HEK293 (cell line): Measurements from ENCODE around the gene CRYAB.

Experiments used
- CTCF ChIA-PET: fragments of 350-600 bp; formaldehyde crosslinking; extraction: SDS; loops from one replicate; lab custom pipeline; 2021; ENCODE audit warnings: antibody characterized with exemption; lab: Yijun Ruan, JAX
- POLR2A ChIA-PET: fragments of 300-600 bp; formaldehyde crosslinking; extraction: SDS; loops from one replicate; lab custom pipeline; 2020; ENCODE audit warnings: antibody characterized with exemption, inconsistent platforms; lab: Yijun Ruan, JAX
- H3K27ac ChIP-seq: fragments of 200-500 bp; sonication (Bioruptor generic); 2 replicates; pipeline ENCODE4 v1.5.1; 2014; ENCODE audit warnings: low read depth, low read length, control low read depth, inconsistent platforms; ENCODE audit errors: extremely low read depth
- H3K36me3 ChIP-seq, 2 experiments: fragments of 200-500 bp in 1 of 2; sonication (Bioruptor generic) in 1 of 2; 1 replicate in 1 of 2; 2 replicates in 1 of 2; pipeline ENCODE4 v1.5.1; 2014 to 2017; ENCODE audit warnings: inconsistent platforms in 2 of 2, low read length in 2 of 2; ENCODE audit not compliant: control insufficient read depth in 2 of 2, insufficient read depth in 1 of 2
- H3K4me1 ChIP-seq: fragments of 200-500 bp; sonication (Bioruptor generic); 2 replicates; pipeline ENCODE4 v1.5.1; 2014; ENCODE audit warnings: mild to moderate bottlenecking, low read length, inconsistent platforms; ENCODE audit not compliant: control insufficient read depth, insufficient read depth
- H3K4me3 ChIP-seq: 2 replicates; pipeline ENCODE4 v1.5.1; 2011; ENCODE audit warnings: low read depth, mild to moderate bottlenecking, control low read depth, low read length, moderate library complexity
- H3K9me3 ChIP-seq: fragments of 200-500 bp; sonication (Bioruptor generic); 2 replicates; pipeline ENCODE4 v1.5.1; 2014; ENCODE audit warnings: low read depth, low read length, inconsistent platforms; ENCODE audit not compliant: control insufficient read depth, insufficient read depth
- GLIS2 ChIP-seq: fragments of 450-650 bp; formaldehyde crosslinking; IDR thresholded peaks from 2 replicates; pipeline ENCODE4 v1.5.1; 2016; ENCODE audit warnings: missing biosample characterization, missing genetic modification characterization
- OSR2 ChIP-seq: fragments of 450-650 bp; formaldehyde crosslinking; IDR thresholded peaks from 2 replicates; pipeline ENCODE4 v1.5.1; 2016; ENCODE audit warnings: missing biosample characterization, missing genetic modification characterization
- SCRT2 ChIP-seq: fragments of 450-650 bp; formaldehyde crosslinking; IDR thresholded peaks from 2 replicates; pipeline ENCODE4 v1.5.1; 2016; ENCODE audit warnings: missing biosample characterization, missing genetic modification characterization
- SP2 ChIP-seq: fragments of 450-650 bp; formaldehyde crosslinking; IDR thresholded peaks from 2 replicates; pipeline ENCODE4 v1.5.1; 2016; ENCODE audit warnings: missing biosample characterization, missing genetic modification characterization
- ZEB2 ChIP-seq: fragments of 450-650 bp; formaldehyde crosslinking; IDR thresholded peaks from 2 replicates; pipeline ENCODE4 v1.5.1; 2016; ENCODE audit warnings: missing biosample characterization, missing genetic modification characterization
- ZFP37 ChIP-seq: fragments of 450-650 bp; formaldehyde crosslinking; IDR thresholded peaks from 2 replicates; pipeline ENCODE4 v1.5.1; 2016; ENCODE audit warnings: missing biosample characterization, missing genetic modification characterization
- ZNF292 ChIP-seq: fragments of 450-650 bp; formaldehyde crosslinking; IDR thresholded peaks from 2 replicates; pipeline ENCODE4 v1.5.1; 2016; ENCODE audit warnings: low read depth, missing biosample characterization, missing genetic modification characterization, borderline replicate concordance
- ZNF335 ChIP-seq: fragments of 450-650 bp; formaldehyde crosslinking; conservative IDR thresholded peaks from 2 replicates; pipeline ENCODE4 v1.5.1; 2016; ENCODE audit warnings: missing biosample characterization, missing genetic modification characterization
- ZNF701 ChIP-seq: fragments of 450-650 bp; formaldehyde crosslinking; IDR thresholded peaks from 2 replicates; pipeline ENCODE4 v1.5.1; 2016; ENCODE audit warnings: missing biosample characterization, missing genetic modification characterization
- TF ChIP-seq, protein P1 (sequence below): fragments of 450-650 bp; formaldehyde crosslinking; conservative IDR thresholded peaks from 2 replicates; pipeline ENCODE4 v1.5.1; 2016; ENCODE audit warnings: low read depth, missing biosample characterization, missing genetic modification characterization
- TF ChIP-seq, protein P2 (sequence below): fragments of 450-650 bp; formaldehyde crosslinking; IDR thresholded peaks from 2 replicates; pipeline ENCODE4 v1.5.1; 2016; ENCODE audit warnings: missing biosample characterization, missing genetic modification characterization
- TF ChIP-seq, protein P3 (sequence below): fragments of 450-650 bp; formaldehyde crosslinking; IDR thresholded peaks from 2 replicates; pipeline ENCODE4 v1.5.1; 2016; ENCODE audit warnings: missing biosample characterization, missing genetic modification characterization
- TF ChIP-seq, protein P4 (sequence below): fragments of 450-650 bp; formaldehyde crosslinking; IDR thresholded peaks from 2 replicates; pipeline ENCODE4 v1.5.1; 2016; ENCODE audit warnings: missing biosample characterization, missing genetic modification characterization
- TF ChIP-seq, protein P5 (sequence below): fragments of 450-650 bp; formaldehyde crosslinking; IDR thresholded peaks from 2 replicates; pipeline ENCODE4 v1.5.1; 2016; ENCODE audit warnings: missing biosample characterization, missing genetic modification characterization

Gene CRYAB

DNA sequence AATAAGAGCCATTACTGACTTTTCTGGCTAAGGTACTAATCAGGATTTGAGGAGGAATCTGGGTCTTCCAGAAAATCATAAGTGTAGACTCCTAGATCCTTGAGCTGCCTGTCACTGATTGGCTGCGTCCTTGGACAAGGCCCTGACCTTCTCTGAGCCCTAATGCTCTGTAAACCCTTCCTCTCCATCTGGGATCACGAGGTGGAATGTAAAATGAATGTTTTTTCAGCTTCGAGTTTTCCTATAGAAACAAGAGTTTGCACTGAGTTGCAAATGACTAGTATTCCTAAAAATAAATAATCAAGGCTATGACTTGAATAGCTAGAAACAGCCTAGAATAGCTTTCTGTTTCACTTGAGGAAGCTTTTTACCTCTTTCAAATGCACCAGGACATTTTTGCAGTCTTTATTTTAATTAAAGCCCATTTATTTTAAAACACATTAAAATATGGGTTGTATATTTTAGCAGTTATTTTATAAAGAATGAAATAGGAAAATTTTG, 24.5 kb upstream of the CRYAB start (continued):
- TF ChIP-seq, protein P1, sequence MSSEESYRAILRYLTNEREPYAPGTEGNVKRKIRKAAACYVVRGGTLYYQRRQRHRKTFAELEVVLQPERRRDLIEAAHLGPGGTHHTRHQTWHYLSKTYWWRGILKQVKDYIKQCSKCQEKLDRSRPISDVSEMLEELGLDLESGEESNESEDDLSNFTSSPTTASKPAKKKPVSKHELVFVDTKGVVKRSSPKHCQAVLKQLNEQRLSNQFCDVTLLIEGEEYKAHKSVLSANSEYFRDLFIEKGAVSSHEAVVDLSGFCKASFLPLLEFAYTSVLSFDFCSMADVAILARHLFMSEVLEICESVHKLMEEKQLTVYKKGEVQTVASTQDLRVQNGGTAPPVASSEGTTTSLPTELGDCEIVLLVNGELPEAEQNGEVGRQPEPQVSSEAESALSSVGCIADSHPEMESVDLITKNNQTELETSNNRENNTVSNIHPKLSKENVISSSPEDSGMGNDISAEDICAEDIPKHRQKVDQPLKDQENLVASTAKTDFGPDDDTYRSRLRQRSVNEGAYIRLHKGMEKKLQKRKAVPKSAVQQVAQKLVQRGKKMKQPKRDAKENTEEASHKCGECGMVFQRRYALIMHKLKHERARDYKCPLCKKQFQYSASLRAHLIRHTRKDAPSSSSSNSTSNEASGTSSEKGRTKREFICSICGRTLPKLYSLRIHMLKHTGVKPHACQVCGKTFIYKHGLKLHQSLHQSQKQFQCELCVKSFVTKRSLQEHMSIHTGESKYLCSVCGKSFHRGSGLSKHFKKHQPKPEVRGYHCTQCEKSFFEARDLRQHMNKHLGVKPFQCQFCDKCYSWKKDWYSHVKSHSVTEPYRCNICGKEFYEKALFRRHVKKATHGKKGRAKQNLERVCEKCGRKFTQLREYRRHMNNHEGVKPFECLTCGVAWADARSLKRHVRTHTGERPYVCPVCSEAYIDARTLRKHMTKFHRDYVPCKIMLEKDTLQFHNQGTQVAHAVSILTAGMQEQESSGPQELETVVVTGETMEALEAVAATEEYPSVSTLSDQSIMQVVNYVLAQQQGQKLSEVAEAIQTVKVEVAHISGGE (tag by site-specific recombination), result no peak
- no peak for TF ChIP-seq ZEB2

DNA sequence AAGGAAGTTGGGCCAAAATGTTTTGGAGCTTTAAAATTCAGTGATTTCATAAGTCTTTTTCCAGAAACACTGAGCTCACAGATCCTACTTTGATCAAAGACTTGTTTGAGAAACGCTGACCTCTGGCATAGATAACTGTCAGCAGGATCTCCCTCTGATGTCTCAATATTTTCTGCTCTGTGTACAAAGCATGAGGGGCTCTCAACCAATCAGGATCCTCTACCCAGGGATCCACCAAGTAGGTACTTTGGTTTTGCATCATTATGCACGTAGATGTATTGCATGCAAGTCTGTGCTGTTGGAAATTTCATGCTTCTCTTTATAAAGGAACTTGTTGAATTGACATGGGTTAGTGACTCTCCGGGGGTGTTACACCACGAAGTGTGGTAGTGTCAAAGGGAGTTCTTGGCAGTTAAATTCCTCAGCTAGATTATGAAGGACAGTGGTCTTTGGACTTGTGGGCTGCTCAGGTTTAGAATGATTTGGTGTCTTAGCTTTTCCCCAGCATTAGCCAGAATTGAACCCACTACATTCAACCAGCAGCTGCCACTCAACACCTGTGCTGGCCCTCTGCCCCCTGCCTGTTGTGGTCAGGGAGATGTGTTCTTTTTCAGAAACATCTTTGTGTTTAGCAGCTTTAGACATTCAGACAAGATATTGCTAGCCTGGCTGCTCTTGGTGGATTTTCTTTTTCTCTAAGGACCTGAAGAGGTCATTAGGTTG, 23.9 kb upstream of the CRYAB start:
- Histone ChIP-seq H3K4me3 (no peak overlapping the region), H3K36me3 (no peaks in the 10 kb centered on the region), H3K9me3 (no peaks in the 10 kb centered on the region), H3K4me1 (peaks cover 2% of the 10 kb centered on the region; the same call in 1 of the 2 replicates), H3K27ac (no peak overlapping the region)
- POLR2A ChIA-PET, result interaction anchor here (0.9 to 1.1 kb wide), 2 partner anchors 9 to 89 kb away, joined by 3 read pairs; partner anchors contain the start of gene DLAT
- TF ChIP-seq ZNF701 (tag by site-specific recombination), result no peak
- TF ChIP-seq SCRT2, result no peak
- TF ChIP-seq, protein P2, sequence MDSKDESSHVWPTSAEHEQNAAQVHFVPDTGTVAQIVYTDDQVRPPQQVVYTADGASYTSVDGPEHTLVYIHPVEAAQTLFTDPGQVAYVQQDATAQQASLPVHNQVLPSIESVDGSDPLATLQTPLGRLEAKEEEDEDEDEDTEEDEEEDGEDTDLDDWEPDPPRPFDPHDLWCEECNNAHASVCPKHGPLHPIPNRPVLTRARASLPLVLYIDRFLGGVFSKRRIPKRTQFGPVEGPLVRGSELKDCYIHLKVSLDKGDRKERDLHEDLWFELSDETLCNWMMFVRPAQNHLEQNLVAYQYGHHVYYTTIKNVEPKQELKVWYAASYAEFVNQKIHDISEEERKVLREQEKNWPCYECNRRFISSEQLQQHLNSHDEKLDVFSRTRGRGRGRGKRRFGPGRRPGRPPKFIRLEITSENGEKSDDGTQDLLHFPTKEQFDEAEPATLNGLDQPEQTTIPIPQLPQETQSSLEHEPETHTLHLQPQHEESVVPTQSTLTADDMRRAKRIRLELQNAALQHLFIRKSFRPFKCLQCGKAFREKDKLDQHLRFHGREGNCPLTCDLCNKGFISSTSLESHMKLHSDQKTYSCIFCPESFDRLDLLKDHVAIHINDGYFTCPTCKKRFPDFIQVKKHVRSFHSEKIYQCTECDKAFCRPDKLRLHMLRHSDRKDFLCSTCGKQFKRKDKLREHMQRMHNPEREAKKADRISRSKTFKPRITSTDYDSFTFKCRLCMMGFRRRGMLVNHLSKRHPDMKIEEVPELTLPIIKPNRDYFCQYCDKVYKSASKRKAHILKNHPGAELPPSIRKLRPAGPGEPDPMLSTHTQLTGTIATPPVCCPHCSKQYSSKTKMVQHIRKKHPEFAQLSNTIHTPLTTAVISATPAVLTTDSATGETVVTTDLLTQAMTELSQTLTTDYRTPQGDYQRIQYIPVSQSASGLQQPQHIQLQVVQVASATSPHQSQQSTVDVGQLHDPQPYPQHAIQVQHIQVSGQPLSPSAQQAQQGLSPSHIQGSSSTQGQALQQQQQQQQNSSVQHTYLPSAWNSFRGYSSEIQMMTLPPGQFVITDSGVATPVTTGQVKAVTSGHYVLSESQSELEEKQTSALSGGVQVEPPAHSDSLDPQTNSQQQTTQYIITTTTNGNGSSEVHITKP (tag by site-specific recombination), result peak; percentile 33
- no peak for TF ChIP-seq SP2 (tag by site-specific recombination)
- TF ChIP-seq GLIS2, result no peak
- CTCF ChIA-PET, result interaction anchor here (0.6 to 8.5 kb wide), 7 partner anchors 12 to 106 kb away, joined by 3 to 166 read pairs (median 3); partner anchors contain the start of gene C11orf52

DNA sequence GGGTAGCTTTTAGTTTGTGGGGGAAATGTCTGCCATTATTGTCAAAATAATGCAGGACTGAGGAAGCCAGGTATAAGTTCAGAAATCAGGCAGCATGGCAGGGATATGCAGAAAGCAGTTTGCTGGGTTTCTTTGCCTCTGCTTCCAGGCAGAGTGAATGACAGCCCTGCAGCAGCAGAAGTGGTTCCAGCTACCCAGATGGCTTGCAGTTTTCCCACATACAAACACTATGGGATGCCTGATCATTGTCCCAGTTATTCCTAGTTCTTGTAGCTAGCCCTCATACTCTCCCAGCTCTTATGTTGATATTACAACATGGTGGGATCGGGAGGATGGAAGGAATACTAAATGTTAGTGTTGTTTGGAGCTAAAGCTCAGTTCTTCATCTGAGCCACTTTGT, 22.7 kb upstream of the CRYAB start:
- no peaks in the 10 kb centered on the region; the same call in 1 of the 2 replicates for H3K4me1 ChIP-seq
- POLR2A ChIA-PET, result interaction anchor here (0.6 to 1.1 kb wide), 3 partner anchors 55 to 91 kb away, joined by 3 read pairs; partner anchors contain the start of genes ALG9 and DLAT
- no peaks in the 10 kb centered on the region for H3K36me3 ChIP-seq
- CTCF ChIA-PET, result interaction anchor here (0.7 to 8.5 kb wide), 4 partner anchors 24 to 108 kb away, joined by 3 to 166 read pairs (median 3); no protein-coding TSS in a partner anchor
- H3K4me3 ChIP-seq, result no peak overlapping the region
- no peaks in the 10 kb centered on the region for H3K9me3 ChIP-seq
- TF ChIP-seq ZNF335 (tag by site-specific recombination), result 0 out of 2 replicates have a peak, but pooled peaks have one; percentile 13
- TF ChIP-seq ZFP37 (tag by site-specific recombination), result no peak
- H3K27ac ChIP-seq, result no peak overlapping the region

DNA sequence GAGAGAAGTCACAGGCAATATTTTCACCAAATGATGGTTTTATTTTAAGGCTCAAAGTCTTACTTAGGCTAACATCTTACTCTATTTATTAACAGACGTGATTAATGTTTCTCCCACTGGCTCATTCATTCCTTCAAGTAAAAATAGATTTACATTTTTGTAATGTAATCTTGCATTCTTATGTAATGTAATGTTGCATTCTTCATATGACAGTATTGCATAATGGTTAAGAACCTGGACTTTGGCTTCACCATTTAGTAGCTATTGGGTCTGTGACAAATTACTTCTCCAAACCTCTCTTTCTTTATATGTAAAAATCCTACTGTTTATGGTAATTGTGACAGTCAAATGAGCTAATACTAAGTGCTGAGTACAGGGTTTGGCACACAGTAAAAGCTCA, 22.3 kb upstream of the CRYAB start:
- H3K27ac ChIP-seq, result no peak overlapping the region
- no peaks in the 10 kb centered on the region for H3K4me1 ChIP-seq
- H3K4me3 ChIP-seq, result no peak overlapping the region
- ChIA-PET POLR2A (interaction anchor here (0.6 to 0.8 kb wide), 2 partner anchors 56 to 62 kb away, joined by 3 read pairs; partner anchors contain the start of gene ALG9), CTCF (interaction anchor here (0.6 to 8.5 kb wide), 6 partner anchors 9 to 1759 kb away, joined by 3 to 166 read pairs (median 3); no protein-coding TSS in a partner anchor)
- H3K9me3 ChIP-seq, result no peaks in the 10 kb centered on the region
- H3K36me3 ChIP-seq, result no peaks in the 10 kb centered on the region
- TF ChIP-seq, protein P3, sequence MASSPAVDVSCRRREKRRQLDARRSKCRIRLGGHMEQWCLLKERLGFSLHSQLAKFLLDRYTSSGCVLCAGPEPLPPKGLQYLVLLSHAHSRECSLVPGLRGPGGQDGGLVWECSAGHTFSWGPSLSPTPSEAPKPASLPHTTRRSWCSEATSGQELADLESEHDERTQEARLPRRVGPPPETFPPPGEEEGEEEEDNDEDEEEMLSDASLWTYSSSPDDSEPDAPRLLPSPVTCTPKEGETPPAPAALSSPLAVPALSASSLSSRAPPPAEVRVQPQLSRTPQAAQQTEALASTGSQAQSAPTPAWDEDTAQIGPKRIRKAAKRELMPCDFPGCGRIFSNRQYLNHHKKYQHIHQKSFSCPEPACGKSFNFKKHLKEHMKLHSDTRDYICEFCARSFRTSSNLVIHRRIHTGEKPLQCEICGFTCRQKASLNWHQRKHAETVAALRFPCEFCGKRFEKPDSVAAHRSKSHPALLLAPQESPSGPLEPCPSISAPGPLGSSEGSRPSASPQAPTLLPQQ (tag by site-specific recombination), result no peak
- TF ChIP-seq OSR2 (no peak), ZNF292 (tag by site-specific recombination) (no peak)
- TF ChIP-seq, protein P4, sequence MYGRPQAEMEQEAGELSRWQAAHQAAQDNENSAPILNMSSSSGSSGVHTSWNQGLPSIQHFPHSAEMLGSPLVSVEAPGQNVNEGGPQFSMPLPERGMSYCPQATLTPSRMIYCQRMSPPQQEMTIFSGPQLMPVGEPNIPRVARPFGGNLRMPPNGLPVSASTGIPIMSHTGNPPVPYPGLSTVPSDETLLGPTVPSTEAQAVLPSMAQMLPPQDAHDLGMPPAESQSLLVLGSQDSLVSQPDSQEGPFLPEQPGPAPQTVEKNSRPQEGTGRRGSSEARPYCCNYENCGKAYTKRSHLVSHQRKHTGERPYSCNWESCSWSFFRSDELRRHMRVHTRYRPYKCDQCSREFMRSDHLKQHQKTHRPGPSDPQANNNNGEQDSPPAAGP, result no peak
- TF ChIP-seq, protein P5, sequence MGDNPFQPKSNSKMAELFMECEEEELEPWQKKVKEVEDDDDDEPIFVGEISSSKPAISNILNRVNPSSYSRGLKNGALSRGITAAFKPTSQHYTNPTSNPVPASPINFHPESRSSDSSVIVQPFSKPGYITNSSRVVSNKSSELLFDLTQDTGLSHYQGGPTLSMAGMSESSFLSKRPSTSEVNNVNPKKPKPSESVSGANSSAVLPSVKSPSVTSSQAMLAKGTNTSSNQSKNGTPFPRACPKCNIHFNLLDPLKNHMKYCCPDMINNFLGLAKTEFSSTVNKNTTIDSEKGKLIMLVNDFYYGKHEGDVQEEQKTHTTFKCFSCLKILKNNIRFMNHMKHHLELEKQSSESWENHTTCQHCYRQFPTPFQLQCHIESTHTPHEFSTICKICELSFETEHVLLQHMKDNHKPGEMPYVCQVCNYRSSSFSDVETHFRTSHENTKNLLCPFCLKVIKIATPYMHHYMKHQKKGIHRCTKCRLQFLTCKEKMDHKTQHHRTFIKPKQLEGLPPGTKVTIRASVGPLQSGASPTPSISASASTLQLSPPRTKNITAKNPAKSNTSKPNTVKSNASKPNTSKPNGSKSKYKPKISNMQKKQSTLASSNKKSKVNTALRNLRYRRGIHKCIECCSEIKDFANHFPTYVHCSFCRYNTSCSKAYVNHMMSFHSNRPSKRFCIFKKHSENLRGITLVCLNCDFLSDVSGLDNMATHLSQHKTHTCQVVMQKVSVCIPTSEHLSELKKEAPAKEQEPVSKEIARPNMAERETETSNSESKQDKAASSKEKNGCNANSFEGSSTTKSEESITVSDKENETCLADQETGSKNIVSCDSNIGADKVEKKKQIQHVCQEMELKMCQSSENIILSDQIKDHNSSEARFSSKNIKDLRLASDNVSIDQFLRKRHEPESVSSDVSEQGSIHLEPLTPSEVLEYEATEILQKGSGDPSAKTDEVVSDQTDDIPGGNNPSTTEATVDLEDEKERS (tag by site-specific recombination), result no peak
